Ovary (tissue), 3 donors: ENCODE results near the gene USH1G.

Experiments used
- CTCF ChIP-seq, 3 donors: fragments of 450-650 bp in 2 of 3; fragments of 200-600 bp in 1 of 3; IDR thresholded peaks; one replicate each; pipeline versions ENCODE4 v1.5.1 to v1.8.0; 2016 to 2022; ENCODE audit warnings: antibody characterized with exemption in 3 of 3, mild to moderate bottlenecking in 1 of 3
- POLR2A ChIP-seq: fragments of 450-650 bp; IDR thresholded peaks from one replicate; pipeline ENCODE4 v1.6.1; 2017; ENCODE audit warnings: antibody characterized with exemption, mild to moderate bottlenecking, moderate library complexity
- donor health status: DM: no; HTN: no; CAD: no.

GRCh38 chr17:74951680-74952421 lies 28.8 kb upstream of the USH1G start:
- TF ChIP-seq POLR2A (no peak), CTCF (IDR thresholded peaks at IDR 0.05) (no peak)
